MV-4-11 (cell line): ENCODE data around the gene SCP2D1.
A peak's percentile ranks its signal among the peaks of the same experiment; 100 is the strongest.

ENCODE experiments used
- DNase-seq: peaks from one replicate; lab custom pipeline; 2025; lab: John Stamatoyannopoulos, UW

Gene SCP2D1

DNA sequence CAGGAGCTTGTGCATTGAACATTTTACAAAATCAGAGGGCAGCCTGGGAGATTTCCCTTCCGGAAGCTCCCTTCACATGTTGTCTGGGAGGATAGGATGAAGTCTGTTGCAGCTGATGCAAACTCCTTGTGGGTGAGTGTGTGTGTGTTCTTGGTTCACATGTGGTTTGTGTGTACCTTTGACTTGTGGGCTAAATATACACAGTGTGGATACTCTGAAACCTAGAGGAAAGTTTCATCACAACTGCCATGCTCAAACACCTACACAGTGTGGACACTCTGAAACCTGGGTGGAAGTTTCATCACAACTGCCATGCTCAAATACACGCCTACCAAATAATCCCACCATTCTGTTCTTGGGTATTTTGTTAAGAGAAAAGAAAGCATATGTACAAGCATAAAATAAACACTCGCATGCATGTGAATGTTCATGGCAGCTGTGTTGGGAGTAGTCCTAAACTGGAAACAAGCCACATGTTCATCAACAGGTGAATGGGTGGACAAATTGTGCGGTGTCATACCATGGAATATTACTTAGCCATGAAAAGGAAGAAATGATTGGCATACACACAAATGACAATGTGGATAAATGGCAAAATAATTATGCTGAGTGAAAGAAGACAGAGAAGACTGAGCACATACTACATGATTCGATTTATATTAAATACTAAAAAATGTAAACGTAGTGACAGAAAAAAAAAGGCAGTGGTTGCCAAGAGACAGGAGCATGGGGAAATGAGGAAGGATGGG lies 1.8 kb downstream of the SCP2D1 start:
- no peak for DNase-seq

DNA sequence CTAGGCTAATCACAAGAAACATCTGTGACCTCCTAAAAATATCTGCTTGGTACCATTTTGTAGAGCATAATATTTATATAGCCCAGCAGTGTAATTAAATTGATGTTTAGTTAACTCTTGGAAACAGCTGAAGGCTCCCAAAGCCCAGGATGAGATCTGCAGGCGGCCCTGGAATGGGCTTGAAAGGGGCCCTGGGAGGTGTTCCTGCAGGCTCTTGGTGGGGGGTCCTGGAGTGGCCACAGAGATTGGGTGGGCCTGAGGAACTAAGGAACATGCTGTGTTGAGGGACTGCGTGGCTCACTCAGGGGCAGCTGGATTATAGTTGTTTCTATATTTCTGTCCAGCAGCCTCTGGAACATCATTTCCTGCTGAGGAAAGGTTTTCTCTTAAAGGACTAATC lies 9.2 kb downstream of the SCP2D1 start:
- no peak for DNase-seq

- peak; percentile 81 for DNase-seq
These were observed 18.4 kb downstream of the SCP2D1 start for GRCh38 chr20:18831830-18832499.

- no peak for DNase-seq
These were observed 19.1 kb downstream of the SCP2D1 start for GRCh38 chr20:18832546-18833200.

DNA sequence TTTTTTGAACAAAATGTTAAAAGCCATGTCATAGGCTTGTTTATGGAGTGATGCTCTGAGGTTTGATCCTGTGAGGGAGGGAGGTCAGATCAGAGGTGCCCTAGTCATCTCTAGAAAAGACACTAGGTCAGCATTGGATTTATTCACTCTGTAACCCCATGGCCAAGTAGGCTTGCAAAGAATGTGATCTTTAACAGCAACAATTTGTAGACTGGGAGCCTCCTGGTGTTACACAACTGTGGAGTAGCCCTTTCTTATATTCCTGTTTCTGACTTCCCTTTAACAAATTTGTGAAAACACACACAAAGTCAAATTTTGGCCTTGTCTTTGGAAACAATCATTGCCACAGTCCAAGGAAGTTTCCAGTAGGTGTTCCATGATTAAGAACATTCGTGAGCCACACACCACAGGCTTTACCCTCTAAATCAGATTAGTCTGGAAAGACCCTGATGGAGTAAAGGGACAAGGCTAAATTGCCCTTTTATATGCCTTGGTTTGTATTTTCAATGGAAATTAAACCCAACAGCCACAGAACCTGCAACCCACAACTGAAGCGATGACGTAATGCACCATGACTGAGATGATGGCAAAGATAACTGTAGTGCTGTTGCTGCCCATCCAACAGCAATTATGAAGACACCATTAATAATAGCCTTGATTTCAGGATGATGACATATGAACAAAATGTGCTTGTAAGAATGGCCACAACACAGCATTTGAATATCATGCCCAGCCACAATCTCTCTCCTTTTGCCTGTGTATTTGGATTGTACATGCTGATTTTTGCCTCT lies 22.1 kb downstream of the SCP2D1 start:
- DNase-seq, result no peak

- no peak for DNase-seq
These were observed 24.1 kb downstream of the SCP2D1 start for GRCh38 chr20:18837718-18838117.

- DNase-seq, result peak; percentile 75
These were observed 26.1 kb downstream of the SCP2D1 start for GRCh38 chr20:18839507-18840247.

- no peak for DNase-seq
These were observed 26.7 kb downstream of the SCP2D1 start for GRCh38 chr20:18840248-18840645.

- DNase-seq, result no peak
These were observed 31.4 kb downstream of the SCP2D1 start for GRCh38 chr20:18845017-18845416.

GRCh38 chr20:18847226-18847755 lies 33.7 kb downstream of the SCP2D1 start:
- DNase-seq, result peak; percentile 59

DNA sequence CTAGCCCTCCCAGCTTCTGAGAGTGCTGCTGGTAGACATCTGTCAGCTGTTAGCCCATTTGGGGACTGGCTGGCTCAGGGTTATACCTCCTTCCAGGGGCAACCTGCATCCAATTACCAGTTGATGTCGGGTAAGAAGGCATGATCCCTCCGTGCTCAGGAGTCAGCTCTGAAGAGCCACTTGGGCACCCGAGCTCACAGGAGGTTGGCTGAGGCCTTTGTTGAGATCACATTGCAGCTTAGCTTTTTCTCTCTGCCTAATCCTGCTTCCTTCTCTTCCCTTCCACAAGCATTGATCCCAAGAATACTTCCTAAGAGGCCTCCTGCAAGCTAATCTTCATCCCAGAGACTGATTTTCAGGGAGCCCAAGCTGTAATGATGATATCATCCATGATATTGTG lies 35.5 kb downstream of the SCP2D1 start:
- no peak for DNase-seq

GRCh38 chr20:18851629-18852028 lies 38.0 kb downstream of the SCP2D1 start:
- DNase-seq, result no peak

GRCh38 chr20:18852318-18852717 lies 38.7 kb downstream of the SCP2D1 start:
- DNase-seq, result no peak

GRCh38 chr20:18853216-18853615 lies 39.6 kb downstream of the SCP2D1 start:
- no peak for DNase-seq

DNA sequence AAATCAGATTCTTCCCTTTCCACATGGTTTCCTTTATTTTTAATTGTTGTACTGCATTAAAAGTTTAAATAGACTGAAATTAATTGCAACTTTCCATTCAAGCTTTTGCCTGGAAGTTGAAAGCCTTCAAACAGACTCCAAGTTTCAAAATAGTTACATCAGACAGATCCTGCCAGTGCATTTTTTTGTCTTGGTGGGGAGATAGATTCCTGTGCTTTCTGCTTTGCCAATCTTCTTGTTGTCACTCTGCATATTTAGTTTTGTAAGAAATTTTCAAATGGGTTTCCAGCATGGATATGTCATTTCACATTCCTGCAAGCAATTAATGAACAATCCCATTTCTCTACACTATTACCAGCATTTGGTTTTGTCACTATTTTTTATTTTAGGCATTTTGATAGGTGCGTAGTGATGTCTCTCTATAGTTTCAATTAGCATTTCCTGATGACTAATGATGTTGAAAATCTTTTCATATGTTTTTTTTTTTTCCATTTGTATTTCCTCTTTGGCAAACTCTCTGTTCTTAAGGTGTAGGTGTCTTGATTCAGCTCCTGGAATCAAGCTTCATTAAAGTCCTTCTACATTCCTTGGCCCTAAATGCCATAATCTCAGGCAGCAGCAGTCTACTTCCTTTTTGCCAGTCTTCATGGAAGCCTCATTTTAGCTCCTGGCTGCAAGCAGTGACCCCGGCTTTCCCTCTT lies 40.5 kb downstream of the SCP2D1 start:
- no peak for DNase-seq

DNA sequence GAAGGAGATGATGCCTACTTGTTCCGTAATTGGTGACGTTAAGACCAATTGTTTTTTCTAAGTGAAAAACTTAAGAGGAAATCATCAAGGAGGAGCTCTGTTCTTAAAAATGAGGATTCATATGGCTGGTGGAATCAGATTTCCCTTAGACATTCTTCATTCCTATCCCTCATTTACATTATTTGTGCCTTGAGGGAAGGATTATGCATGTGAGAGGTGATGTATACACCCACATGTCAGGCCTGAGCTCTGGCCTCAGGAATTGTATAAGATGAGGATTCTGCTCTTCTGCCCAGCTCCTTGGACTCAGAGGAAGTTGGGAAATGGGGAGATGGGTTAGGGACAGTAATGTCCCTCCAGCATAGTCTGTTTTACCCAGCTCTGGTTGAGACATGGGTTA lies 42.3 kb downstream of the SCP2D1 start:
- no peak for DNase-seq

DNA sequence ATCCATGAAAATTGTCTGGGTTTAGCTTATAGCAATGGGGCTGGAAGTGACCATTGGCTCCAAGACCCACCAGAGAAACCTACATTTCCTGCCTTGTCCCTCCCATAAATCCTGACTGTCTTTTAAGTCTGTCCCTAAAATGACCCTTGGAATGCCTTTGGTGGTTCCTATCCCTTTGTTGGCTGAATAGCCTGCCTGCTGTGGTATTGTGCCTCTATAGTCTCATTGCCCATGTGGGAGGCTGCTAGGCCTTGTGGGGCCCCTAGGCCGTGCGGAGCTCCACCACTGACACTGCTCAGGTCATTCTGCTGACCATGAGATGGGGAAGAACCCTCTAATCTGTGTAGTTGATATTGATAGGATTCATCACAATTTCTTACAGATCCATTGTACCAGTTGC lies 43.3 kb downstream of the SCP2D1 start:
- no peak for DNase-seq

- no peak for DNase-seq
These were observed 44.1 kb downstream of the SCP2D1 start for GRCh38 chr20:18857640-18858039.

DNA sequence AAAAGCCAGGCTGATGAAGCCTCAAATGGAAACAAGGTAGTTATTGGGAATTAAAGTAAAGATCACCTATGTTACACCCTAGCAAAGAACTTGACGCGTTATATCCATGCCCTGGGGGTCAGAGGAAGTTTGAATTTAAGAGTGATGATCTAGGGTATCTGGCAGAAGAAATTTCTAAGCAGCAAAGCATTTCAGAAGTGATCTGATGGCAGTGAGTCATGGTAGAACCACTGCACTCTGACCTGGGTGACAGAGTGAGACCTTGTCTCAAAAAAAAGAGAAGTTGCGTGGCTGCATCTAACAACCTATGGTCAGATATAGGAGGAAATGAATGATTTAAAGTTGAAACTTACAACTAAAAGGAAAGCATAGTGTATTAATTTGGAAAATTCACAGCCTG lies 45.2 kb downstream of the SCP2D1 start:
- peak; percentile 70 for DNase-seq
